Endodermal cell (in vitro differentiated cells): Measurements from ENCODE around the gene CD79A. TPM values are rescaled to one million over a fixed set of nuclear protein-coding genes. Genes with fewer than 3 reads are reported as not detected.
"Not testable (repeated sequence)": the region's sequence is repeated elsewhere in the genome, so short reads cannot be mapped to it uniquely, and the experiment has no call there.

Source experiments
- DNase-seq: peaks from one replicate; pipeline ENCODE4 v3.0.0-alpha.2; 2017
- H3K27ac ChIP-seq: 2 replicates; pipeline ENCODE4 v1.5.1; 2013; ENCODE audit warnings: mild to moderate bottlenecking, low read depth, low read length, moderate library complexity
- H3K27me3 ChIP-seq: 2 replicates; pipeline ENCODE4 v1.6.1; 2013; ENCODE audit warnings: mild to moderate bottlenecking, low read length, moderate library complexity; ENCODE audit not compliant: insufficient read depth, control insufficient read depth, poor library complexity, severe bottlenecking
- H3K36me3 ChIP-seq: 2 replicates; pipeline ENCODE4 v1.7.0; 2013; ENCODE audit warnings: mild to moderate bottlenecking, low read length, moderate library complexity; ENCODE audit not compliant: control insufficient read depth, insufficient read depth
- H3K4me1 ChIP-seq: one replicate; pipeline ENCODE4 v1.7.0; 2013; ENCODE audit warnings: low read length; ENCODE audit not compliant: control insufficient read depth, insufficient read depth
- H3K4me3 ChIP-seq: 2 replicates; pipeline ENCODE4 v1.5.1; 2013; ENCODE audit warnings: mild to moderate bottlenecking, low read length, moderate library complexity
- H3K9ac ChIP-seq: 2 replicates; pipeline ENCODE4 v1.6.1; 2013; ENCODE audit warnings: mild to moderate bottlenecking, low read length, moderate library complexity; ENCODE audit not compliant: poor library complexity, severe bottlenecking; ENCODE audit errors: extremely low read depth
- H3K9me3 ChIP-seq: 2 replicates; pipeline ENCODE4 v1.6.1; 2013; ENCODE audit warnings: mild to moderate bottlenecking, low read length, moderate library complexity; ENCODE audit not compliant: control insufficient read depth
- H3K27ac Mint-ChIP-seq: 2 replicates; pipeline ENCODE4 v1.8.0; 2020; ENCODE audit warnings: mixed read lengths
- H3K27me3 Mint-ChIP-seq: 2 replicates; pipeline ENCODE4 v1.8.0; 2021; ENCODE audit warnings: mild to moderate bottlenecking, mixed read lengths; ENCODE audit not compliant: insufficient read depth
- H3K36me3 Mint-ChIP-seq: 2 replicates; pipeline ENCODE4 v1.8.0; 2020; ENCODE audit warnings: low read depth, mixed read lengths
- H3K4me1 Mint-ChIP-seq: 2 replicates; pipeline ENCODE4 v1.8.0; 2020; ENCODE audit warnings: mixed read lengths
- H3K4me3 Mint-ChIP-seq: 2 replicates; pipeline ENCODE4 v1.8.0; 2020; ENCODE audit warnings: mild to moderate bottlenecking, moderate library complexity, mixed read lengths
- H3K9me3 Mint-ChIP-seq: 2 replicates; pipeline ENCODE4 v1.8.0; 2020; ENCODE audit warnings: mild to moderate bottlenecking, mixed read lengths
- WGBS, 2 experiments: methylation state at CpG; one replicate each; pipeline versions ENCODE4 v1.1.5 to v1.1.7; 2013; ENCODE audit warnings: missing lambda C conversion rate in 2 of 2, mixed read lengths in 1 of 2; ENCODE audit not compliant: insufficient coverage in 1 of 2, insufficient read length in 1 of 2; 5-methylcytosine and 5-hydroxymethylcytosine counted together
- total RNA-seq, 2 donors: library from RNA; stranded (reverse); fragmentation: NEBNext Ultra II Directional in 1 of 2; extraction: Animal tissue kit (Norgen Biotek cat#: 25700) in 1 of 2; gene quantifications; 2 replicates in 1 of 2; 3 replicates in 1 of 2; pipeline ENCODE4 v1.2.1, GENCODE V29; 2021
- TF ChIP-seq, protein P1 (sequence below): fragments of 200-600 bp; sonication (generic); conservative IDR thresholded peaks from 2 replicates; pipeline ENCODE4 v1.5.0; 2021; ENCODE audit warnings: antibody characterized with exemption, mild to moderate bottlenecking

Gene CD79A
- total RNA-seq, 2 donors from 2014 or later: not detected

GRCh38 chr19:41912899-41913537, 35.9 kb downstream of the CD79A start:
- Histone ChIP-seq H3K9ac (no peak overlapping the region), H3K4me1 (no peaks in the 10 kb centered on the region), H3K4me3 (no peak overlapping the region), H3K27me3 (peaks cover 80% of the 10 kb centered on the region), H3K36me3 (no peaks in the 10 kb centered on the region), H3K9me3 (no peaks in the 10 kb centered on the region), H3K27ac (no peak overlapping the region)
- Mint-ChIP-seq H3K27me3 (peaks cover 56% of the 10 kb centered on the region), H3K9me3 (no peaks in the 10 kb centered on the region), H3K4me1 (no peaks in the 10 kb centered on the region), H3K27ac (no peak overlapping the region), H3K4me3 (peak overlapping the region; percentile 44), H3K36me3 (no peaks in the 10 kb centered on the region)
- DNase-seq: peak; percentile 78
- TF ChIP-seq, protein P1, sequence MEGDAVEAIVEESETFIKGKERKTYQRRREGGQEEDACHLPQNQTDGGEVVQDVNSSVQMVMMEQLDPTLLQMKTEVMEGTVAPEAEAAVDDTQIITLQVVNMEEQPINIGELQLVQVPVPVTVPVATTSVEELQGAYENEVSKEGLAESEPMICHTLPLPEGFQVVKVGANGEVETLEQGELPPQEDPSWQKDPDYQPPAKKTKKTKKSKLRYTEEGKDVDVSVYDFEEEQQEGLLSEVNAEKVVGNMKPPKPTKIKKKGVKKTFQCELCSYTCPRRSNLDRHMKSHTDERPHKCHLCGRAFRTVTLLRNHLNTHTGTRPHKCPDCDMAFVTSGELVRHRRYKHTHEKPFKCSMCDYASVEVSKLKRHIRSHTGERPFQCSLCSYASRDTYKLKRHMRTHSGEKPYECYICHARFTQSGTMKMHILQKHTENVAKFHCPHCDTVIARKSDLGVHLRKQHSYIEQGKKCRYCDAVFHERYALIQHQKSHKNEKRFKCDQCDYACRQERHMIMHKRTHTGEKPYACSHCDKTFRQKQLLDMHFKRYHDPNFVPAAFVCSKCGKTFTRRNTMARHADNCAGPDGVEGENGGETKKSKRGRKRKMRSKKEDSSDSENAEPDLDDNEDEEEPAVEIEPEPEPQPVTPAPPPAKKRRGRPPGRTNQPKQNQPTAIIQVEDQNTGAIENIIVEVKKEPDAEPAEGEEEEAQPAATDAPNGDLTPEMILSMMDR: no peak
- WGBS, 2 experiments: 1 to 2% methylated on average over 15 to 50 of the region's 51 CpGs

DNA sequence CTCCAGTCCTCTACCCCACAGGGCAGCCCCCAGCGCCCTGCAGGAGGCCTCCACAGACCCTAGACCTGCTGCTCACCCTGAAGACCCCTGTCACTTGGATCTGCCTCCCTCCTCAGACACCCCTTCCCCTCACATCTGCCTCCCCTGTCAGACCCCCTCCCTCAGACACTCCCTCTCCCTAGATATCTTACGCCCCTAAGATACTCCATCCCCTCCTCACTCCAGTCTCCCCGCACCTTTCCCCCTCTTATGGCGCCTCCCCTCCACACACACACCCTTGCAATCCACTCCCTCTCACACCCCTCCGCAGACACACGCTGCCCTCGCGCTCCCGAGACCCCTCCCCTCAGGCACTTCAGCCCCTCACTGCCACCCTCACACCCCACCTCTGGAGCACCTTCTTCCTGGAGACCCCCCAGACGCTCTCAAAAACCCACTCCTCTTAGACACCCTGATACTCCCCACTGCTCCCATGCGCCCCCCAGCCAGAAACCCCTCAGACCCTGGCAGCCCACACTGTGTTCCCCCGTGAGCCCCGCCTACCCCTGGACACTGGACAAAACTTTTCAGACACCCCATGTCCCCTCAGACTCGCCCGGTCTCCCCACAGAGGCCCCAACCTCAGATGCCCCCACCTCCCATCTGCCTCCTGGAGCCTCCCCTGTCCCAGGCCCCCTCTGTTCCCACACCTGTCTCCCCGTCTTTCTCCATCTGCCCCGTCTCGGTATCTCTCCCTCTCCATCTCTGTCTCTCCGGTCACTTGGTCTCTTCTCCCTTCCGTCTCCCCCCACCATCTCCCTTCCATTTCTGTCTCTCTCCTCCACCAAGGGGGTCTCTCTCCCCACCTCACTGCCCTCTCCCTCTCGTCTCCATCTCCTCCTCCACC, 36.7 kb downstream of the CD79A start:
- Histone ChIP-seq H3K36me3 (no peaks in the 10 kb centered on the region), H3K9me3 (no peaks in the 10 kb centered on the region), H3K4me1 (no peaks in the 10 kb centered on the region), H3K4me3 (no peak overlapping the region), H3K9ac (no peak overlapping the region), H3K27me3 (peaks cover 88% of the 10 kb centered on the region), H3K27ac (no peak overlapping the region)
- Mint-ChIP-seq H3K27ac (no peak overlapping the region), H3K27me3 (peaks cover 55% of the 10 kb centered on the region), H3K9me3 (no peaks in the 10 kb centered on the region), H3K4me3 (peak overlapping the region; percentile 44), H3K36me3 (no peaks in the 10 kb centered on the region), H3K4me1 (no peaks in the 10 kb centered on the region)
- TF ChIP-seq, protein P1: no peak
- 15 to 21% methylated on average over 14 to 21 of the region's 21 CpGs for WGBS, 2 experiments
- DNase-seq: no peak

DNA sequence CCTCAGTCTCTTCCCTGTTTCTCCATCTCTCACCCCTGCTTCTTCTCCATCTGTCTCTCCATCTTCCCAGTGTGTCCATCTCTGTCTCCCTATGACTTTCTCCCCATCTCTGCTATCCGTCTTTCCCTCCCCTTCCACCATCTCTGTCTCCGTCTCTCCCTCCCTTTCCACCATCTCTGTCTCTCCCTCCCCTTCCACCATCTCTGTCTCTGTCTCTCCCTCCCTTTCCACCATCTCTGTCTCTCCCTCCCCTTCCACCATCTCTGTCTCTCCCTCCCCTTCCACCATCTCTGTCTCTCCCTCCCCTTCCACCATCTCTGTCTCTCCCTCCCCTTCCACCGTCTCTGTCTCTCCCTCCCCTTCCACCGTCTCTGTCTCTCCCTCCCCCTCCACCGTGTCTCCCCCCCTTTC, 37.4 kb downstream of the CD79A start:
- peaks cover 49% of the 10 kb centered on the region for H3K27me3 Mint-ChIP-seq
- 0 to 18% methylated on average over 1 to 2 of the region's 5 CpGs for WGBS, 2 experiments
- H3K4me3 Mint-ChIP-seq: not testable (repeated sequence)

More for the DNA sequence above, 37.4 kb downstream of the CD79A start:
- not testable (repeated sequence) for H3K4me3 ChIP-seq, H3K9me3 Mint-ChIP-seq, H3K27ac ChIP-seq, H3K36me3 Mint-ChIP-seq, H3K4me1 ChIP-seq, H3K36me3 ChIP-seq, H3K9ac ChIP-seq, H3K9me3 ChIP-seq, DNase-seq, H3K4me1 Mint-ChIP-seq, H3K27ac Mint-ChIP-seq
- H3K27me3 ChIP-seq: peaks cover 94% of the 10 kb centered on the region
